Fibroblast of skin of left quadriceps (primary cell): ENCODE results near the gene CD1B.
"Not testable (repeated sequence)": the region's sequence is repeated elsewhere in the genome, so short reads cannot be mapped to it uniquely, and the experiment has no call there.

Experiments
- DNase-seq, 2 experiments: peaks; one replicate each; pipeline ENCODE4 v3.0.0-alpha.2; 2013; ENCODE audit warnings: low read depth in 2 of 2

Gene CD1B

DNA sequence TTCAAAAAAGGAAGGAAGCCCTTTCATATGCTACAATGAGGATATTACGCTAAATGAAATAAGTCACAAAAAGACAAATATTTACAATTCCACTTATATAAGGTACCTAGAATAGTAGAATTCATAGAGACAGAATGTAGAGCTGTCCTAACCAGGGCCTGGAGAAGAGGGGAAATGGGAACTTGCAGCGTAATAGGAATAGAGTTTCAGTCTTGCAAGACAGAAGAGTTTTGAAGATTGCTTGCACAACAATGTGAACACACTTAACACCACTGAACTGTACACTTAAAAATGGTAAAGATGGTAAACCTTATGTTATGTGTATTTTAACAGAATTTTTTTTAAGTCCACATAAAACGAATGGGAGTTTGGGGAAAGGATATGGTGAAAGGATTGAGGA is 2.9 kb downstream of the CD1B start:
- DNase-seq: no peak

DNA sequence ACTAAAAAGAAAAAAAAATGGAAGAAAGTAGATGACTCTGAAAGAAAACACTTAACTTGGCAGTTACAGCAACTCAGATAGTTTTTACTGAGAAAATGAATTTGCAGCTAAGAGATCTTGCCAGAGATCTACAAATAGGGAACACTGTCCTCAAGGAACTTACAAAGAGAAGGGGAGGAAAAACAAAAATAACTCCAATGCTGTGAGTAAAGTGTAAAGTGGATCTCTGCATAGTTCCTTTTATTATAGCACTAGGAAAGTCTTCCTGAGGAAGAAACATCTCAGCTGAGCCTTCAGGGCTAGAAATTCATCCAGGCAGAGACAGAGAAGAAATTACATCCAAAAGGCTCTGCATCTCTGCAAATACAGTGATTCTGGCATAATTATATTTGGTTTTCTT is 3.9 kb downstream of the CD1B start:
- DNase-seq: no peak

- DNase-seq: no peak
Observed at GRCh38 chr1:158324395-158324794, 6.9 kb downstream of the CD1B start.

DNA sequence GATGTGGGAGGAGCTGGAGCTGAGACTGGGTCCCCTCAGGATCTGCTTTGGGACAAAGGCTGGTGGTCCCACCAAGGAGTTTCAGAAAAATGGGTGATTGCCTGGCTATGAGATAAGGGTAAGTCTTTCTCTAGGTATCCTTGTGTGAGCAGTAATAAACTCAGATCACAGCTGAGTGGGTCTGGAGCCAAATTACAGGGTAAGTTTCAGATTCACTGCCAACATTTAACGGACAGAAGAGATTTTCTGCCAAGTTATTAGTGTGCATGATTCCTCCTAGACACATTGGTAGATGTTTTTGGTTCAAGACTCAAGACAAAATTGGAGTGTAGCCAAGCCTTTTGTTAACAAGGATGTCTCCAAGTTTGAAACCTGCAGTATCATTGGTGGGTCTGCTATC is 7.5 kb downstream of the CD1B start:
- no peak for DNase-seq

DNA sequence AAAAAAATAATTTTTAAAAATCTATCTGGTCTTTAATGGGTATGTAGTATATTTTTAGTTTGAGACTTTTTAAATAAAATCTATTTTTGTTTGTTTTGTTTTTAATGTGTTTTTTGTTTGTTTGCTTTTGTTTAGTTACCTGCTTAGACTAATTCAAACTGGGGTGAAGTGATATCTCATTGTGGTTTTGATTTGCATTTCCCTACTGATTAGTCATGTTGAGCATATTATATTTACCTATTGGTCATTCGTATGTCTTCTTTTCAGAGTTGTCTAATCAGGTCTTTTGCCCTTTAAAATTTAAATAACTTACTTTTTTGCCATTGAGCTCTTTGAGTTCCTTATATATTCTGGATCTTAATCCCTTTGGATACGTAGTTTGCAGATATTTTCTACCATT is 20.3 kb downstream of the CD1B start:
- no peak for DNase-seq

DNA sequence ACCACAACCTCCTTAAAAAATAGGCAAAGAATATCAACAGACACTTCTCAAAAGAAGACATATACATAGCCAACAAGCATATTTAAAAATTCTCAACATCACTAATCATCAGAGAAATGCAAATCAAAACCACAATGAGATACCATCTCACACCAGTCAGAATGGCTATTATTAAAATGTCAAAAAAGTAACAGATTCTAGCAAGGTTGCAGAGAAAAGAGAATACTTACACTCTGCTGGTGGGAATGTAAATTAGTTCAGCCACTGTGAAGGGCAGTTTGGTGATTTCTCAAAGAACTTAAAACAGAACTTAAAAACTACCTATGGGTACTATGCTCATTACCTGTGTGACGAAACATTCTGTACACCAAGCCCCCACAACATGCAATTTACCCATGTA is 20.7 kb downstream of the CD1B start:
- no peak for DNase-seq

- DNase-seq: no peak
Observed at GRCh38 chr1:158295791-158296190, 35.5 kb downstream of the CD1B start.

GRCh38 chr1:158290321-158290844 is 40.9 kb downstream of the CD1B start:
- no peak for DNase-seq

DNA sequence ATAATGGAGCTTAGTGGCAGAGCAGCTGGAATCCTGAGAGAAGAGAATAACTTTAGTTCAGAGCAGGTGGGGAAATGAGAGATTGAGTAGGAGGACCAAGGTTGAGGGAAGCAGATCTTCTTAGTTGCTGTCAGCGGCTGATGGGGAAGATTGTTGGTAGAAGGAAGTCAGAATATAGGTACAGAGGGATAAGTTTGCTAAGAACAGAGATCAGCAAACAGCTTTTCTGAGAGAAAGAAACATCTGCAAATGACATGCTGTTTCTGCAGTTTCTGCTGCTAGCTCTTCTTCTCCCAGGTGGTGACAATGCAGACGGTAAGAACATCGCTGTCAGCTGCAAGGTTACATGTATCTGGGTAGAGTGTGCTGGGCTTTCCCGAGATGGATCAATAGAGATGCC is 41.5 kb downstream of the CD1B start, which contains the start of gene CD1C:
CD1C (plus strand) TSS at position 113 of the 400 bp plus-strand sequence; CDS start at position 255, 142 bp downstream.
- no peak for DNase-seq

- DNase-seq: no peak
Observed at GRCh38 chr1:158286941-158287346, 44.4 kb downstream of the CD1B start.

- DNase-seq: no peak
Observed at GRCh38 chr1:158286487-158286886, 44.8 kb downstream of the CD1B start.

- no peak for DNase-seq
Observed at GRCh38 chr1:158285756-158286241, 45.5 kb downstream of the CD1B start.

DNA sequence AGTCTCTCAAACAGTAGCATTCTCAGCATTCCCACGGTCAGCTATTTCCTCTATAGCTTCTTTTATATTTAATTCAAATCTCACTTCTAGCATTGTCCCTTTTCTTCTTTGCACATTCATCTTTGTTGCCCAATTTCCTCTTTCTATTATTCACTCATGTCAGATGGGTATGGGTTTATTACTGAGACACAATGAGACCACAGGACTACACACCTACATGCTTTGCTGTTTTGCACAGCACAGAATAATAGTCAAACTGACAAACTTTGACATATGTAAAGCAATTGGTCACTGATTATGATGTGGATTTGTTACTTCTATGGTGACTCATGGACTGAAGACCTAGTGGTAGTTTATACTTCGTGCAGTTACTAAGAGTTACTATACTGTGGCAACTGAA is 47.4 kb downstream of the CD1B start:
- no peak for DNase-seq

- DNase-seq: not testable (repeated sequence)
Observed at GRCh38 chr1:158282421-158282820, 48.9 kb downstream of the CD1B start.
